Activated CD8-positive, alpha-beta T cell treated with anti-CD3 and anti-CD28 coated beads for 36 hours (primary cell): ENCODE measurements around the gene NADK2. TPM values are rescaled to one million over a fixed set of nuclear protein-coding genes. Genes with fewer than 3 reads are reported as not detected.
"Not testable (repeated sequence)": the region's sequence is repeated elsewhere in the genome, so short reads cannot be mapped to it uniquely, and the experiment has no call there.

ENCODE experiments used
- ATAC-seq: fragments of 200-7000 bp; cut with Tn5 transposase; one replicate; pipeline ENCODE4 v1.10.0; 2021; ENCODE audit warnings: mild to moderate bottlenecking, moderate library complexity
- CTCF ChIA-PET: fragments of 350-600 bp; sonication (Branson Sonifier 250); formaldehyde crosslinking; loops from one replicate; lab custom pipeline; 2021; ENCODE audit warnings: antibody characterized with exemption; lab: Charles Lee
- POLR2A ChIA-PET: fragments of 350-600 bp; sonication (Branson Sonifier 250); formaldehyde crosslinking; loops from one replicate; lab custom pipeline; 2021; ENCODE audit warnings: antibody characterized with exemption; lab: Charles Lee
- DNase-seq: peaks from one replicate; pipeline ENCODE4 v3.0.0-alpha.2; 2020
- H3K27ac Mint-ChIP-seq: one replicate; pipeline ENCODE4 v1.8.0; 2021; ENCODE audit warnings: mild to moderate bottlenecking, mixed read lengths
- H3K27me3 Mint-ChIP-seq: one replicate; pipeline ENCODE4 v1.8.0; 2021; ENCODE audit warnings: mixed read lengths
- H3K36me3 Mint-ChIP-seq: one replicate; pipeline ENCODE4 v1.8.0; 2021; ENCODE audit warnings: low read depth, mixed read lengths
- H3K4me1 Mint-ChIP-seq: one replicate; pipeline ENCODE4 v1.8.0; 2021; ENCODE audit warnings: low read depth, mixed read lengths
- H3K4me3 Mint-ChIP-seq: one replicate; pipeline ENCODE4 v1.8.0; 2021; ENCODE audit warnings: mild to moderate bottlenecking, moderate library complexity, mixed read lengths
- H3K9me3 Mint-ChIP-seq: one replicate; pipeline ENCODE4 v1.8.0; 2021; ENCODE audit warnings: mixed read lengths
- CTCF ChIP-seq: fragments of 200-600 bp; IDR thresholded peaks from one replicate; pipeline ENCODE4 v1.8.0; 2022; ENCODE audit warnings: antibody characterized with exemption, mild to moderate bottlenecking
- intact Hi-C: fragments of 100-400 bp; cut with micrococcal nuclease; formaldehyde crosslinking; loops from one replicate; pipeline ENCODE4 v1.10.0; 2022
- total RNA-seq, 2 experiments: library from RNA; stranded (reverse); gene quantifications; one replicate each; pipeline ENCODE4 v1.2.3, GENCODE V29; 2021

NADK2 gene
- total RNA-seq, 2 experiments from 2014 or later: 22.7 to 25.2 TPM

- Mint-ChIP-seq H3K4me1 (no peaks in the 10 kb centered on the region), H3K27ac (no peak overlapping the region), H3K9me3 (no peaks in the 10 kb centered on the region), H3K36me3 (peaks cover 23% of the 10 kb centered on the region), H3K4me3 (no peak overlapping the region), H3K27me3 (no peaks in the 10 kb centered on the region)
- intact Hi-C loops: no loop called here
- ATAC-seq (no peak), DNase-seq (no peak)
- CTCF ChIA-PET: interaction anchor here (1.3 to 1.5 kb wide), 2 partner anchors 19 to 43 kb away, joined by 3 to 5 read pairs; partner anchors contain the start of gene NADK2
- POLR2A ChIA-PET: no interaction called here
- no peak for TF ChIP-seq CTCF
Measured at GRCh38 chr5:36198281-36198680, 43.4 kb downstream of the NADK2 start.

- ChIA-PET POLR2A (no interaction called here), CTCF (no interaction called here)
- no peak for ATAC-seq
- DNase-seq: no peak
- no peaks in the 10 kb centered on the region for H3K27me3 Mint-ChIP-seq
- peaks cover 52% of the 10 kb centered on the region for H3K36me3 Mint-ChIP-seq
- intact Hi-C loops: no loop called here
- no peak overlapping the region for H3K27ac Mint-ChIP-seq
- H3K4me1 Mint-ChIP-seq: no peaks in the 10 kb centered on the region
- H3K4me3 Mint-ChIP-seq: no peak overlapping the region
- H3K9me3 Mint-ChIP-seq: peaks cover 7% of the 10 kb centered on the region
- TF ChIP-seq CTCF: no peak
Measured at GRCh38 chr5:36193746-36194145, 48.0 kb downstream of the NADK2 start.

GRCh38 chr5:36184408-36184807 is 57.3 kb downstream of the NADK2 start:
- DNase-seq, H3K4me1 Mint-ChIP-seq, ATAC-seq, CTCF ChIA-PET, H3K27ac Mint-ChIP-seq, POLR2A ChIA-PET, H3K4me3 Mint-ChIP-seq, intact Hi-C loops, H3K27me3 Mint-ChIP-seq: not testable (repeated sequence)
- Mint-ChIP-seq H3K9me3 (peaks cover 10% of the 10 kb centered on the region), H3K36me3 (peaks cover 79% of the 10 kb centered on the region)

- Mint-ChIP-seq H3K4me3 (no peak overlapping the region), H3K36me3 (peaks cover 68% of the 10 kb centered on the region), H3K27ac (no peak overlapping the region), H3K27me3 (no peaks in the 10 kb centered on the region), H3K4me1 (peaks cover 8% of the 10 kb centered on the region), H3K9me3 (no peaks in the 10 kb centered on the region)
- CTCF ChIA-PET: no interaction called here
- DNase-seq: no peak
- POLR2A ChIA-PET: no interaction called here
- intact Hi-C loops: no loop called here
- no peak for ATAC-seq
- no peak for TF ChIP-seq CTCF
Measured at GRCh38 chr5:36181774-36182173, 60.0 kb downstream of the NADK2 start.

- no peaks in the 10 kb centered on the region for H3K27me3 Mint-ChIP-seq
- H3K9me3 Mint-ChIP-seq: no peaks in the 10 kb centered on the region
- ChIA-PET POLR2A (no interaction called here), CTCF (interaction anchor here (0.8 kb wide), 1 partner anchor 516 kb away, joined by 3 read pairs; no protein-coding TSS in a partner anchor)
- ATAC-seq (no peak), DNase-seq (no peak)
- peaks cover 61% of the 10 kb centered on the region for H3K36me3 Mint-ChIP-seq
- no peak for TF ChIP-seq CTCF
- H3K27ac Mint-ChIP-seq: no peak overlapping the region
- peaks cover 9% of the 10 kb centered on the region for H3K4me1 Mint-ChIP-seq
- intact Hi-C loops: no loop called here
- H3K4me3 Mint-ChIP-seq: no peak overlapping the region
Measured at GRCh38 chr5:36180556-36181350, 61.0 kb downstream of the NADK2 start.
